ENCODE data around the gene HACD3. TPM values are rescaled to one million over a fixed set of nuclear protein-coding genes. Genes with fewer than 3 reads are reported as not detected.

HACD3 gene
- total and polyA plus RNA-seq, 4 donors: 49.6 to 89.1 (median 65.0) TPM

DNA sequence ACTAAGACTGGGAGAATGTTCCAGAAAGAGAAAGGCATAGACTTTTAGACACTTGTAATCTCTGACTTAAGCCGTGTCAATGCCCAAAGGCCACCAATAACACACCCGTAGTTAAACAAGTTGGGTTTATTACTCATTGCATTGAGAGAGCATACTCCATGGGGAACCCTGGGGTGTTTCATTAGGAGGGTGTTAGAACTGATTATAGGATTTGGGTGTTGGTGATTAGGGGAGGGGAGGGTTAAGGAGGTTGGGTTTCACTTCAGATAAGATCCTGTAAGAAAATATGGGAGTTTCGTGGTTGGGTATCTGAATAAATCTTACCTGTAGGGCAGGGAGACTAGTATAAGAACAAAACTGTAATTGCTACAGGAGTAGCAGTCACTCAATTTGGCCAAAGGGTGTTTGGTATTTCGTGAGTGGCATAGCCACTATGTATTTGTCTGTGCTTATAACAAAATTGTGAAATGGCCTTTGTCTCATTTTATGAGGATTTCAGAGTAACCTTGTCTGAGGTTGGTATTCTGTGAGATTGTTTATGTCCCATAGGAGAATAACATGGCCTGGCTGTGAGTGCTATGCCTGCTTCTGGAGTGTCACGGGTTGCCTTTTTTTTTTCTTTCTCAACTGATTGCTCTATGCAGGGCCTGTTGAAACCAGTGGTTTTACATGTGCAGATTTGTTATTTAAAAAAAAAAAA lies 2.9 kb downstream of the HACD3 start:
- Histone ChIP-seq H3K27me3 (ENCODE audit: control insufficient read depth in 4 of 4, insufficient read depth in 4 of 4, low read length in 3 of 4) (no peaks in the 10 kb centered on the region), H3K36me3 (ENCODE audit: control insufficient read depth in 4 of 4, insufficient read depth in 3 of 4, low read depth in 1 of 4, low read length in 3 of 4) (no peaks in the 10 kb centered on the region), H3K9me3 (ENCODE audit: control insufficient read depth in 4 of 4, low read length in 3 of 4) (no peaks in the 10 kb centered on the region), H3K27ac (ENCODE audit: low read depth in 1 of 2, low read length in 2 of 2) (peak overlapping the region; percentile 41 to 45), H3K4me3 (ENCODE audit: low read depth in 1 of 3, low read length in 3 of 3) (no peak overlapping the region), H3K4me1 (ENCODE audit: control insufficient read depth in 4 of 4, insufficient read depth in 4 of 4, low read length in 3 of 4) (peaks cover 10 to 29% (median 14%) of the 10 kb centered on the region in 4 donors), H3K9ac (ENCODE audit: low read depth in 1 of 2, low read length in 2 of 2) (no peak overlapping the region)
- DNase-seq (ENCODE audit: low spot score): no peak
- no peak for TF ChIP-seq HNF4A (conservative IDR thresholded peaks at IDR 0.05)
- TF ChIP-seq TAF1 (conservative IDR thresholded peaks at IDR 0.05): no peak
- TF ChIP-seq FOXA1 (IDR thresholded peaks at IDR 0.05): no peak
- TF ChIP-seq CTCF (IDR thresholded peaks at IDR 0.05; ENCODE audit: low read depth, low read length, missing input control): no peak
- TF ChIP-seq RXRA (IDR thresholded peaks at IDR 0.05): no peak
- TF ChIP-seq JUND (IDR thresholded peaks at IDR 0.05): no peak
- TF ChIP-seq YY1 (IDR thresholded peaks at IDR 0.05): no peak
- TF ChIP-seq SP1 (IDR thresholded peaks at IDR 0.05): no peak
- TF ChIP-seq MAX (IDR thresholded peaks at IDR 0.05): no peak
- no peak for TF ChIP-seq GABPA (IDR thresholded peaks at IDR 0.05 in 1 of 2, conservative IDR thresholded peaks at IDR 0.05 in 1 of 2)
- TF ChIP-seq EGR1 (IDR thresholded peaks at IDR 0.05; ENCODE audit: low read depth in 2 of 2): no peak
- TF ChIP-seq RAD21 (IDR thresholded peaks at IDR 0.05): no peak
- no peak for TF ChIP-seq FOXA2 (IDR thresholded peaks at IDR 0.05)
- WGBS: 80% methylated on average over 5 of the region's 5 CpGs

- Histone ChIP-seq H3K4me1 (ENCODE audit: control insufficient read depth in 4 of 4, insufficient read depth in 4 of 4, low read length in 3 of 4) (peaks cover 7 to 29% (median 12%) of the 10 kb centered on the region in 4 donors), H3K36me3 (ENCODE audit: control insufficient read depth in 4 of 4, insufficient read depth in 3 of 4, low read depth in 1 of 4, low read length in 3 of 4) (no peaks in the 10 kb centered on the region), H3K9me3 (ENCODE audit: control insufficient read depth in 4 of 4, low read length in 3 of 4) (no peaks in the 10 kb centered on the region), H3K9ac (ENCODE audit: low read depth in 1 of 2, low read length in 2 of 2) (no peak overlapping the region), H3K27ac (ENCODE audit: low read depth in 1 of 2, low read length in 2 of 2) (no peak overlapping the region), H3K27me3 (ENCODE audit: control insufficient read depth in 4 of 4, insufficient read depth in 4 of 4, low read length in 3 of 4) (no peaks in the 10 kb centered on the region), H3K4me3 (ENCODE audit: low read depth in 1 of 3, low read length in 3 of 3) (no peak overlapping the region)
- TF ChIP-seq GABPA (IDR thresholded peaks at IDR 0.05 in 1 of 2, conservative IDR thresholded peaks at IDR 0.05 in 1 of 2) (no peak), HNF4G (IDR thresholded peaks at IDR 0.05) (no peak), FOXA2 (IDR thresholded peaks at IDR 0.05) (no peak), HNF4A (conservative IDR thresholded peaks at IDR 0.05) (no peak), JUND (IDR thresholded peaks at IDR 0.05) (no peak), ATF3 (IDR thresholded peaks at IDR 0.05) (no peak), RAD21 (IDR thresholded peaks at IDR 0.05) (no peak), EGR1 (IDR thresholded peaks at IDR 0.05; ENCODE audit: low read depth in 2 of 2) (no peak), MAX (IDR thresholded peaks at IDR 0.05) (no peak), REST (IDR thresholded peaks at IDR 0.05) (no peak), TAF1 (conservative IDR thresholded peaks at IDR 0.05) (no peak), FOXA1 (IDR thresholded peaks at IDR 0.05) (no peak)
- TF ChIP-seq, protein P1, sequence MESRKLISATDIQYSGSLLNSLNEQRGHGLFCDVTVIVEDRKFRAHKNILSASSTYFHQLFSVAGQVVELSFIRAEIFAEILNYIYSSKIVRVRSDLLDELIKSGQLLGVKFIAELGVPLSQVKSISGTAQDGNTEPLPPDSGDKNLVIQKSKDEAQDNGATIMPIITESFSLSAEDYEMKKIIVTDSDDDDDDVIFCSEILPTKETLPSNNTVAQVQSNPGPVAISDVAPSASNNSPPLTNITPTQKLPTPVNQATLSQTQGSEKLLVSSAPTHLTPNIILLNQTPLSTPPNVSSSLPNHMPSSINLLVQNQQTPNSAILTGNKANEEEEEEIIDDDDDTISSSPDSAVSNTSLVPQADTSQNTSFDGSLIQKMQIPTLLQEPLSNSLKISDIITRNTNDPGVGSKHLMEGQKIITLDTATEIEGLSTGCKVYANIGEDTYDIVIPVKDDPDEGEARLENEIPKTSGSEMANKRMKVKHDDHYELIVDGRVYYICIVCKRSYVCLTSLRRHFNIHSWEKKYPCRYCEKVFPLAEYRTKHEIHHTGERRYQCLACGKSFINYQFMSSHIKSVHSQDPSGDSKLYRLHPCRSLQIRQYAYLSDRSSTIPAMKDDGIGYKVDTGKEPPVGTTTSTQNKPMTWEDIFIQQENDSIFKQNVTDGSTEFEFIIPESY (IDR thresholded peaks at IDR 0.05): no peak
- WGBS: 95% methylated on average over 4 of the region's 4 CpGs
- no peak for DNase-seq (ENCODE audit: low spot score)
Measured at GRCh38 chr15:65535192-65535591, 4.9 kb downstream of the HACD3 start.
